MM.1S (cell line): Measurements from ENCODE around the gene PGLYRP1.

ENCODE experiments used
- CTCF ChIP-seq: fragments of 300-600 bp; sonication (generic); IDR thresholded peaks from 2 replicates; pipeline ENCODE4 v1.5.1; 2016; ENCODE audit warnings: antibody characterized with exemption, low read length, mixed read lengths
- EZH2 ChIP-seq: fragments of 300-600 bp; sonication (generic); optimal IDR thresholded peaks from 2 replicates; pipeline ENCODE3; 2017; ENCODE audit warnings: low read depth, mild to moderate bottlenecking, antibody characterized with exemption, low read length, mixed read lengths
- EZH2phosphoT487 ChIP-seq: fragments of 300-600 bp; sonication (generic); IDR thresholded peaks from 2 replicates; pipeline ENCODE4 v1.6.1; 2018; ENCODE audit warnings: antibody characterized with exemption, low read length

- no peak for TF ChIP-seq CTCF
- TF ChIP-seq EZH2phosphoT487: no peak
- no peak for TF ChIP-seq EZH2
Measured at GRCh38 chr19:46033401-46033800, 10.5 kb upstream of the PGLYRP1 start.
